Stimulated activated CD8-positive, alpha-beta memory T cell treated with anti-CD3 and anti-CD28 coated beads, Interleukin-7, amount 100 ng/mL, for 48 hours (primary cell): Measurements from ENCODE around the gene TRIM67.
"Not testable (repeated sequence)": the region's sequence is repeated elsewhere in the genome, so short reads cannot be mapped to it uniquely, and the experiment has no call there.

Source experiments
- DNase-seq, 2 donors: peaks; one replicate each; pipeline ENCODE4 v3.0.0-alpha.2; 2020; ENCODE audit warnings: low read depth in 1 of 2; ENCODE audit errors: extremely low read depth in 1 of 2

Gene TRIM67

DNA sequence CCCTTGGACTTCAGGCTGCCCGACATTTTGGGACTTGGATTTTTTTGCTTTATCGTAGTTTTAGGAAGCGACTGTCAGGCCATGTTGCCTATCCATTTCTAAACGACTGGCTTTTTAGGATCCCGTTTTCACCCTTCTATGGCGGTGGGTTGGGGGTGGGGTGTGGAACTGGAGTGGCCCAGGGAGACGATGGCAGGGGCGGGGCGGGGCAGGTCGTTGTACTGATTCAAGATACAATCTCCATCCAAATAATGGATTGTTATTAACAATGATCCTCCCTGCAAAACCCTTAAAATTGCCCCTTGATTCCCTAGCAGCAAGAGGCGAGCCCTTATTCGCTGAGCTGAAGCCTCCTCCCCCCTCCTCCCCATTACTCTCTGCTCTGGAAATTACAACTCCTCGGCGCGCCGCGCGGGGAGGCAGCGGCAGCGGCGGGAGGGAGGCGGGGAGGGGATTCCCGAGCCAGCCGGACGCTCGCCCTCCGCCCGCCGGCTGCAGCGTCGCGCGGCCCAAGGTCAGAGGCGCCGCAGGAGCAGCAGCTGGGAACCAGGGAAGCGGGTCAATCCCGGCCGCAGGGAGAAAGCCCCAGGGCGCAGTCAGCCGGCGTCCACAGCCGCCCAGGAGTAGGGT is at the start of gene TRIM67:
Gene TRIM67, plus strand, starts transcription at position 392 of the 630 bp plus-strand sequence. CDS start 912 bp downstream, outside the sequence.
- no peak for DNase-seq

- no peak for DNase-seq
These were observed 45.1 kb upstream of the TRIM67 start for GRCh38 chr1:231116738-231117137.

DNA sequence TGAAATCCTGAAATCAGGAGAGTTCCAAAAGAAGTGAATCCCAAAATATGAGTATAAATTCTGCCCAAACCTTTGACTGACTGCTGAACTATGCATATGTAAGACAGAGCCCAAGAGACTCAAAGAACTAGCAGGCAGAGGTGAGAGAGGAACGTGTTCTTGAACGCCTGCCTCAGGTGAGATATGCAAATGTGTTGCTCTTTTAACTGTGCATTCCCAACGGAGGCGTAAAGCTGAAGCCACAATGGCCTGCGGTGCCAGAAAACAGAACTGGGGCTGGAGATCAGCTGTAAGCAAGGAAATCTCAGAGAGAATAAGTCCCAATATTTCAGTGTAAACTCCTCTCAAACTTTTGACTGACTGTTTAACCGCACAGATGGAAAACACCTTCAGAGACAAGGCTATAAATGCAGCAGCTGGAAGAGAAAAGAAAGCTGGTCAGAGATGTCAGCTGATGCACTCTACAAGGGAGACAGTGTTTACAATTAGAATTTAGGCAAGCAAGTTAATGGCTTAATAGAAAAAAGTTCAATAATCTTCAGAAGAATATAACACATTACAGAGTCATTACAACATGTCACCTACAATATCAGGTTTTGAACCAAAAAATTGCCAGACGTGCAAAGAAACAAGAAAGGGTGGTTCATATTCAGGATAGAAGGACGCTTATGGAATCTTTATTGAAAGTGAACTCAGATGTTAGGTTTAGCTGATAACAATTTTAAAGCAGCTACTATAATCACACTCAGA is 43.0 kb upstream of the TRIM67 start:
- no peak for DNase-seq

- DNase-seq = no peak
These were observed 40.3 kb upstream of the TRIM67 start for GRCh38 chr1:231121533-231121932.

GRCh38 chr1:231122143-231122542 is 39.7 kb upstream of the TRIM67 start:
- no peak for DNase-seq

GRCh38 chr1:231124746-231125145 is 37.1 kb upstream of the TRIM67 start:
- DNase-seq = no peak

- DNase-seq = no peak
These were observed 35.8 kb upstream of the TRIM67 start for GRCh38 chr1:231125972-231126580.

- not testable (repeated sequence) for DNase-seq
These were observed 34.8 kb upstream of the TRIM67 start for GRCh38 chr1:231127106-231127505.

GRCh38 chr1:231128471-231128870 is 33.4 kb upstream of the TRIM67 start:
- DNase-seq = not testable (repeated sequence)

GRCh38 chr1:231130544-231130943 is 31.3 kb upstream of the TRIM67 start:
- no peak for DNase-seq

DNA sequence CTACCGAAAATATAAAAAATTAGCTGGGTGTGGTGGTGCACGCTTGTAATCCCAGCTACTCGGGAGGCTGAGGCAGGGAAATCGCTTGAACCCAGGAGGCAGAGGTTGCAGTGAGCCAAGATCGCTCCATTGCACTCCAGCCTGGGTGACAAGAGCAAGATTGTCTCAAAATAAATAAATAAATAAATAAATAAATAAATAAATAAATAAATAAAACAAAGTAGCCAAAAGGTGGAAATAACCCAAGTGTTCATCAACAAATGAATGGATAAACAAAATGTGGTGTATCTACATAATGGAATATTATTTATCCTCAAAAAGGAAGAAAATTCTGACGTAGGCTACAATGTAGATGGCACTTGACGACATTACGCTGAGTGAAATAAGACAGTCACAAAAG is 29.3 kb upstream of the TRIM67 start:
- DNase-seq = not testable (repeated sequence)

DNA sequence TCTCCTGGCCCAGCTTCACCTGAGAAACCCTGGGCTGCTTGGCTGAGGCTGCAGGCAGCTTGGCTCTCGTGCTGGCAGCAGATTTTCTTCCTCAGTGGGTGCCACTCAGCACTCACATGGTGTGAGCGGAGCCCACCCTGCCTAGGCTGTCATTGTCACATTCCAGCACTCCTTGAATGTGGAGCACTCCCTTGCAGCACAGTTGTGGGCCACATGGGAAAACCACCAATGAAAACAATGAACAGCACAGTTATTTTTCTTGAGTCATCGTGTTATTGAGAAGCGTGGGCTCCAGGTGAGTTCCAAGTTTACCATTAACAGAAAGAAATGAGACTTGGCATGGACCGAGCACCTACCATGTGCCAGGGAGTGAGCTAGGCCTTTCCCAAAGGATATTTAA is 27.2 kb upstream of the TRIM67 start:
- DNase-seq = no peak

DNA sequence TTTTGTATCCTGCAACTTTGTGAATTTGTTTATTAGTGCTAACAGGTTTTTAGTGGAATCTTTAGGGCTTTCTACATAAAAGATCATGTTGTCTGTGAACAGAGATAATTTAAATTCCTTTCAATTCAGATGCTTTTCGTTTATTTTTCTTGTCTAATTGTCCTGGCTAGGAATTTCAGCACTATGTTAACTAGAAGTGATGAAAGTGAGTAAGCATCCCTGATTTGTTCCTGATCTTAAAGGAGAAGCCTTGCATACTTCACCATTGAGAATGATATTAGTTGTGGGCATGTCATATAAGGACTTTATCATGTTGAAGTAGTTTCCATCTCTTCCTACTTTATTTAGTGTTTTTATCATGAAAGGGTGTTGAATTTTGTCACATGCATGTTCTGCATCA is 23.6 kb upstream of the TRIM67 start:
- no peak for DNase-seq

DNA sequence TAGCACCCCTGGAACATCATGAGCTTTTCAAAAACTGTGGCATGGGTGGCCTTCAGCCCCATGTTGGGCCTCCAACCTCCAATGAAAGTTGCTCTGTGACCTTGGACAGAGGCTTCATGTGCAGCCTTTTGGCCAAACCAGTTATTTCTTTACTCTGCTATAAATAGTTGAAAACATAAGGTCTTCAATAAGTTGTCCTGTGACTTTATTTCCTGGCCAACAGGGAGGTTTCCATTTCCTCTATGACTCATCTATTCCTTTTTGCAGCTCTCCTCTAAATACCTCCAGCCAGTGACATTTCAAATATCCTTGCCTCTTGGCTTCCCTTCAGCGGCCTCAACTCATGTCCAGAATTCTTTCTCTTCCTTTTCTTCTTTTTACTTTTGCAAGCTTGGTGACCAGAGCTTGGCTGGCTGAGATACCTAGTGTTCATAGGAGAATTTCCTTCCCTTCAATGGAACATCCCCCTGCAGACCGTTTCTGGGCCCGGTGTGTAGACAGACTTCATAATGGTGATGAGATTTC is 22.7 kb upstream of the TRIM67 start:
- DNase-seq = no peak

- DNase-seq = no peak
These were observed 21.9 kb upstream of the TRIM67 start for GRCh38 chr1:231139659-231140654.

GRCh38 chr1:231144416-231145193 is 17.3 kb upstream of the TRIM67 start:
- no peak for DNase-seq

- DNase-seq = no peak
These were observed 14.0 kb upstream of the TRIM67 start for GRCh38 chr1:231147896-231148295.

GRCh38 chr1:231151811-231152210 is 10.0 kb upstream of the TRIM67 start:
- no peak for DNase-seq

DNA sequence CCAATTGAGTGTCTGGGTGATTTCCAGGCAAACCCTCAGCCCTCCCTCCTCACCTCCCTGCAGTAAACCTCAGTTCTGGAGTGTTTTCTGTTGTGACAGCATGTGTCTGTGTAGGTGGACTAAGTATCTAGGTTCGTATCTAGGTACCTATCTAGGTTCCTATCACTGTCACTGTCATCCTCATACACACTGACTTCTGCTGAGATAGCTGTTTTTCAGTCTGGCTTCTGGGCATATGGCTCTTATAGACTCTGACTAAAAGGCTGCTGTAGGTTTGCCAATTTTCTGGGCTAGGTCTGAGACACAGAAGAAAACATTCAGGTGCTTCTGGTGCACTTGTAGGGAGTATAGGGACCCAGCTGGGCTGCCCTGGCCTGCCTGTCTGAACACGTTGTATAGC is 8.1 kb upstream of the TRIM67 start:
- no peak for DNase-seq

- no peak for DNase-seq
These were observed 6.0 kb upstream of the TRIM67 start for GRCh38 chr1:231155808-231156207.
